ENCODE data around the gene EFCAB11. TPM values are rescaled to one million over a fixed set of nuclear protein-coding genes. Genes with fewer than 3 reads are reported as not detected.

Gene EFCAB11
- total and polyA plus RNA-seq, 2 of the 8 experiments (the other 6 are each of a cell fraction or from before 2014, with no cell fraction given) = 6.8 to 12.8 TPM

- H4K5ac ChIP-seq (ENCODE audit: insufficient read length, low read depth, low read length) = no peak overlapping the region
- H3K18ac ChIP-seq (ENCODE audit: extremely low read depth, low read length) = no peak overlapping the region
- no peak overlapping the region for H2BK20ac ChIP-seq (ENCODE audit: low read length)
- H2AFZ ChIP-seq (ENCODE audit: low read length) = no peak overlapping the region
- no peak overlapping the region for H3K27ac ChIP-seq (ENCODE audit: low read depth, low read length)
- H3K27me3 ChIP-seq (replicated peaks in 1 of 4; ENCODE audit: control insufficient read depth in 3 of 4, extremely low read depth in 1 of 4, insufficient read depth in 3 of 4, low read length in 3 of 4) = no peaks in the 10 kb centered on the region
- H3K4ac ChIP-seq (replicated peaks; ENCODE audit: insufficient read length, low read depth, low read length) = no peak overlapping the region
- H3K4me3 ChIP-seq (ENCODE audit: extremely low read depth in 1 of 4, insufficient read depth in 2 of 4, low read depth in 3 of 4, low read length in 4 of 4) = no peak overlapping the region
- ChIA-PET POLR2A (ENCODE audit: partially characterized antibody) (interaction anchor here (0.6 kb wide), 1 partner anchor 677 kb away, joined by 3 read pairs; no protein-coding TSS in a partner anchor), CTCF (ENCODE audit: partially characterized antibody) (interaction anchor here (0.7 to 2.0 kb wide), 4 partner anchors 13 to 911 kb away, joined by 3 to 6 read pairs (median 3); no protein-coding TSS in a partner anchor)
- H3K9me3 ChIP-seq (ENCODE audit: insufficient read depth in 2 of 2, low read depth in 1 of 2, low read length in 1 of 2) = peaks cover 0 to 3% of the 10 kb centered on the region in 2 experiments; a peak in 1 of 4 replicates
- no peak overlapping the region for H2BK120ac ChIP-seq (replicated peaks; ENCODE audit: low read depth, low read length)
- no peak overlapping the region for H2BK5ac ChIP-seq (ENCODE audit: low read depth, low read length)
- no peak overlapping the region for H2BK12ac ChIP-seq (ENCODE audit: low read depth, low read length)
- no peak overlapping the region for H3K56ac ChIP-seq (replicated peaks; ENCODE audit: insufficient read length, low read depth, low read length)
- H2BK15ac ChIP-seq (ENCODE audit: low read length) = no peak overlapping the region
- H3K79me1 ChIP-seq (ENCODE audit: low read depth, low read length) = no peaks in the 10 kb centered on the region
- no peaks in the 10 kb centered on the region for H3K23me2 ChIP-seq (ENCODE audit: low read depth, low read length)
- H3K14ac ChIP-seq (ENCODE audit: insufficient read length) = no peak overlapping the region
- WGBS, 2 experiments (ENCODE audit: extremely low coverage in 1 of 2, insufficient coverage in 1 of 2, insufficient read length in 1 of 2, insufficient replicate concordance in 2 of 2, low coverage in 1 of 2, low lambda C conversion rate in 2 of 2, missing lambda C conversion rate in 1 of 2) = 91% methylated on average over 5 of the region's 5 CpGs; no CpG with 5 or more reads in 1 of the 2 experiments
- DNase-seq (ENCODE audit: low read depth in 1 of 2, low spot score in 2 of 2) = no peak
- H3K79me2 ChIP-seq (ENCODE audit: control insufficient read depth in 1 of 2, insufficient read depth in 2 of 2, low read length in 2 of 2) = no peaks in the 10 kb centered on the region
- H2AK5ac ChIP-seq (ENCODE audit: low read depth, low read length) = no peak overlapping the region
- H3K4me1 ChIP-seq (replicated peaks in 1 of 4; ENCODE audit: control insufficient read depth in 3 of 4, insufficient read depth in 4 of 4, low read length in 3 of 4) = no peaks in the 10 kb centered on the region
- H3K9ac ChIP-seq (replicated peaks in 1 of 4; ENCODE audit: extremely low read depth in 1 of 4, low read depth in 3 of 4, low read length in 3 of 4) = no peak overlapping the region
- no peak overlapping the region for H3K23ac ChIP-seq (ENCODE audit: insufficient read length)
- no peak overlapping the region for H3K4me2 ChIP-seq (ENCODE audit: insufficient read depth in 1 of 2, low read depth in 2 of 2, low read length in 2 of 2)
- H4K91ac ChIP-seq (replicated peaks; ENCODE audit: insufficient read length, low read length) = no peak overlapping the region
- H4K8ac ChIP-seq (ENCODE audit: extremely low read depth, insufficient read depth, low read length) = no peak overlapping the region
- peak; percentile 63 for FAIRE-seq
- no peaks in the 10 kb centered on the region for H4K20me1 ChIP-seq (replicated peaks in 1 of 2; ENCODE audit: control insufficient read depth in 1 of 2, insufficient read depth in 2 of 2, low read length in 2 of 2)
- H3K36me3 ChIP-seq (ENCODE audit: control insufficient read depth in 2 of 4, insufficient read depth in 4 of 4, low read length in 3 of 4) = no peaks in the 10 kb centered on the region
- no peak for TF ChIP-seq SIX5 (IDR thresholded peaks at IDR 0.05; ENCODE audit: low read depth, low read length)
- no peak for TF ChIP-seq MAX (IDR thresholded peaks at IDR 0.05)
- TF ChIP-seq BCL11A (IDR thresholded peaks at IDR 0.05; ENCODE audit: low read depth in 2 of 2, low read length in 2 of 2) = no peak
- no peak for TF ChIP-seq RBBP5 (IDR thresholded peaks at IDR 0.05; ENCODE audit: borderline replicate concordance, low read depth, low read length)
- no peak for TF ChIP-seq SUZ12 (IDR thresholded peaks at IDR 0.05; ENCODE audit: low read length)
- TF ChIP-seq NANOG (IDR thresholded peaks at IDR 0.05; ENCODE audit: insufficient read depth, low read depth, low read length, poor library complexity, severe bottlenecking) = no peak
- TF ChIP-seq CHD1 (IDR thresholded peaks at IDR 0.05; ENCODE audit: low read depth, low read length) = no peak
- TF ChIP-seq TCF12 (IDR thresholded peaks at IDR 0.05; ENCODE audit: low read depth, low read length) = no peak
- no peak for TF ChIP-seq CTBP2 (IDR thresholded peaks at IDR 0.05; ENCODE audit: borderline replicate concordance, insufficient read depth, insufficient read length, low read length)
- no peak for TF ChIP-seq RXRA (IDR thresholded peaks at IDR 0.05; ENCODE audit: insufficient read depth, low read depth, low read length)
- TF ChIP-seq KDM4A (IDR thresholded peaks at IDR 0.05; ENCODE audit: low read depth, low read length, severe bottlenecking) = no peak
- no peak for TF ChIP-seq RFX5 (IDR thresholded peaks at IDR 0.05; ENCODE audit: borderline replicate concordance, low read depth, low read length)
- no peak for TF ChIP-seq POLR2AphosphoS5 (IDR thresholded peaks at IDR 0.05; ENCODE audit: low read depth, low read length)
Observed at GRCh38 chr14:89828471-89829165, 125.9 kb downstream of the EFCAB11 start.
